GM10248 (cell line): ENCODE results near the gene ROBO1.

Experiments
- CTCF ChIA-PET: fragments of 300-600 bp; sonication (Branson Sonifier 250); formaldehyde crosslinking; extraction: SDS; loops from one replicate; lab custom pipeline; 2021; ENCODE audit warnings: antibody characterized with exemption; lab: Yijun Ruan, JAX
- POLR2A ChIA-PET: fragments of 350-650 bp; sonication (Branson Sonifier 250); formaldehyde crosslinking; extraction: SDS; loops from one replicate; lab custom pipeline; 2020; ENCODE audit warnings: antibody characterized with exemption; lab: Yijun Ruan, JAX
- DNase-seq: peaks from one replicate; pipeline ENCODE4 v3.0.0; 2012; ENCODE audit errors: extremely low spot score
- CTCF ChIP-seq: IDR thresholded peaks from 2 replicates; pipeline ENCODE4 v1.5.1; 2012; ENCODE audit warnings: mild to moderate bottlenecking, low read depth; ENCODE audit errors: extremely low read depth, missing control alignments, control extremely low read depth

Gene ROBO1

DNA sequence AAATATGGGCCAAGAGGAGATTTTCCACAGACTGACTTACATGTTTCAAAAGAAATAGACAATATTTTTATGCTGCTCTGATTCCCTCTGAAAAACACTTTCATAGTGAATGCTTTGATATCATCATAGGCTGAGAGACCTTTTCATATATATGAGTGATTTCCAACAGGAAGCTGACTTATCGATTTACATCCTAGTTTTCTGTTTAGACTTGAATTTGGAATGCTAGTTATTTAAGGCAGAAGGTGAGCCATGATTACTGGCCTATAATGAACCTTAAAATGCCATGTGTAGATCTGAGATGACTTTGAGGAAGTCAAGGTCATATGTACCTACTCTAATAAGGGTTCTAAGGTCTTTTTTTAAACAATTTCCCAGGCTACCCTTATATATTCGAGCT is 1126.1 kb downstream of the ROBO1 start:
- ChIA-PET CTCF (interaction anchor here (1.4 to 1.5 kb wide), 2 partner anchors 9 to 720 kb away, joined by 3 to 5 read pairs; no protein-coding TSS in a partner anchor), POLR2A (no interaction called here)
- DNase-seq: no peak
- TF ChIP-seq CTCF: no peak

GRCh38 chr3:78634316-78634715 is 1133.5 kb downstream of the ROBO1 start:
- ChIA-PET POLR2A (no interaction called here), CTCF (interaction anchor here (1.9 kb wide), 1 partner anchor 11 kb away, joined by 6 read pairs; no protein-coding TSS in a partner anchor)
- no peak for TF ChIP-seq CTCF
- no peak for DNase-seq

DNA sequence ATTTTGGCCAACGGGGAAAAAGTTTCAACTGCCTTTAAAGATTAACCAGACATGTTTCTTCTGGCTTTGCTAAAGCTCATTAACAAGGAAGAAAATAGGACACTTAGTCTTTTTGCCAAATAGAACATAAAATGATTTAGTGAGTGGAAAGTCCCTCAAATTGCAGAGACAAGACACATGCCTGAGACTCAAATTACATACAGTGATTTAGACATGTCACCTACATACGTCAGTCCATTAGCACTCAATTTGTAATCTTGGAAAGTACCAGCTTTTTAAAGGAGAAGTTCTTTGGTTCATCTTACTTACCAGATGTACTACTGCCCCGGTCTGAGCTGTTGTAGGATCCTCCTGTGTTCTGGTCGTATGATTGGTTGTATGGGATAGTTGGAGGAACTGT is 1134.2 kb downstream of the ROBO1 start:
- no peak for DNase-seq
- ChIA-PET POLR2A (no interaction called here), CTCF (interaction anchor here (1.3 to 1.9 kb wide), 2 partner anchors 9 to 12 kb away, joined by 5 to 6 read pairs; no protein-coding TSS in a partner anchor)

GRCh38 chr3:78632925-78633553 is 1134.8 kb downstream of the ROBO1 start:
- ChIA-PET CTCF (interaction anchor here (1.3 to 1.9 kb wide), 2 partner anchors 9 to 13 kb away, joined by 5 to 6 read pairs; no protein-coding TSS in a partner anchor), POLR2A (no interaction called here)
- TF ChIP-seq CTCF: no peak
- no peak for DNase-seq

More for the DNA sequence above, 1134.2 kb downstream of the ROBO1 start:
- no peak for TF ChIP-seq CTCF

- POLR2A ChIA-PET: no interaction called here
- CTCF ChIA-PET: interaction anchor here (0.8 kb wide), 1 partner anchor 18 kb away, joined by 3 read pairs; no protein-coding TSS in a partner anchor
- TF ChIP-seq CTCF: no peak
- DNase-seq: no peak
Measured at GRCh38 chr3:78629544-78629943, 1138.3 kb downstream of the ROBO1 start.

DNA sequence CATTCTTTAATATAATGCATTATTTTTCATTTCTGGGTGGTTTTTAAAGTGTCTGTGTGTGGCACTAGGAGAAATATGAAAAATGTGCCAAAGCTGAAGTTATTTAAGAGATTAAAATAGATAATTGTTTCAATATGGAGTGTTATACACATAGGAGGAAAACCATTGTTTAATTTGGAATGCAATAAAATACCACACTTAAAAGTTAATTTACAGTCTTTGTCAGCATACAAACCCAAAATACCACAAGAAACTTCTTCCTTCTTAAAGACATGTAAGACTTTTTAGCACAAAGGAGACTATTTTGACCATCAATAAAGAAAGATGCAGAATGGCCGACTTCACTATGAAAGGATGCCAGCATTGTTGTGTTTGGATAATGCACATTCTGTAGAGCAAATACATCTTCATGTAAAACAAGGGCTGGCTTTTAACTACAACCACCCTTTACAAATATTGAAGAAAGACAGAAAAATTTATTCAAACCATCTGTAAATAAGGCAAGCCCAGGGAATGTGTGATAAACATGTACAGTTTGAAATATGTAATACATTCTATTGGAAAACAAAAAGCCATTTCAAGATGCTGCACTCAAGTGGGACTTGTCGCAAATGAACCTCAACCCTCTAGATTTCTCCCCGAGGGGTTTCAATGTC is 1146.6 kb downstream of the ROBO1 start:
- no peak for DNase-seq
- CTCF ChIA-PET: no interaction called here
- POLR2A ChIA-PET: no interaction called here
- no peak for TF ChIP-seq CTCF
